GM19395 (cell line): ENCODE measurements around the gene FOXP1.
"Not testable (repeated sequence)": the region's sequence is repeated elsewhere in the genome, so short reads cannot be mapped to it uniquely, and the experiment has no call there.

Experiments
- ATAC-seq: cut with Tn5 transposase; IDR thresholded peaks from one replicate; pipeline ENCODE4 v1.9.1; 2021; ENCODE audit warnings: mild to moderate bottlenecking, moderate library complexity; ENCODE audit not compliant: unreplicated experiment

The FOXP1 gene

DNA sequence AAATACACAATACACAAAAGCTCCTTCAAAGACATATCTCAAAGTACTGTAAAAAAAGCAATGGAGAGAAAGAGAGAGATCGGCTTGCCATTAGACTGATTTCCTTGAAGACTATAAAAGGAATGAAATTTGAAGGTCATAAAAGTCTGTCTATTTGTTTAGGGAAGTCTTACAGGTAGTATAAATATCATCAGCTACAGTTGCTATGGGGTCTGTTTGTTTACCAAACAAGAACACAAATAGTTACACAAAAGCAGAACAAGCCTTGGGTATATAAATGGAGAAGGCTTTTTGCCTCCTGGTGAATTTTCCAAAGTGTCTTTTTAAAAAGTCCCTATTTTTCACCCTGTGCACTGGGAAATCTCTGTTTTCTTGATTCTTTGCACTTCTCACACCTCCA, 552.3 kb downstream of the FOXP1 start:
- no peak for ATAC-seq

- no peak for ATAC-seq
Measured at GRCh38 chr3:71030748-71031147, 552.8 kb downstream of the FOXP1 start.

DNA sequence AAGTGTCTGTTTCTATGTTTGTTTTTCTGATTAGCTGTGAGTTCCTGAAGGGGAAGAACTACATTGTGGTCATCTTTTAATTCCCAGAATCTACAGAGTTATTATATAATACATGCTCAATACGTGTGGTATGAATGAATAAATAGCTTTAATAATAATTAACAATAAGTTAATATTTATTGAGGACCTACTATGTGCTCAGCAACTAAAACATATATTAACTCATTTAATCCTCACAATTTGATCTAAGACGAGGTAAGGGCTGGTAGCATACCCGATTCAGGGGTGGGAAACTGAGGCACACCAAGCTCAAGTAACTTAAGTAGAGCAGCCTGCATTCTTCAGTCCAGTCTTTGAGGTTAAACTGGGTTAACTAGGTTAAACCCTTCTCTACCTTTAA, 553.8 kb downstream of the FOXP1 start:
- no peak for ATAC-seq

GRCh38 chr3:71028802-71029201, 554.7 kb downstream of the FOXP1 start:
- no peak for ATAC-seq

- ATAC-seq, result no peak
Measured at GRCh38 chr3:71028184-71028583, 555.3 kb downstream of the FOXP1 start.

GRCh38 chr3:71026634-71027578, 556.6 kb downstream of the FOXP1 start:
- no peak for ATAC-seq

DNA sequence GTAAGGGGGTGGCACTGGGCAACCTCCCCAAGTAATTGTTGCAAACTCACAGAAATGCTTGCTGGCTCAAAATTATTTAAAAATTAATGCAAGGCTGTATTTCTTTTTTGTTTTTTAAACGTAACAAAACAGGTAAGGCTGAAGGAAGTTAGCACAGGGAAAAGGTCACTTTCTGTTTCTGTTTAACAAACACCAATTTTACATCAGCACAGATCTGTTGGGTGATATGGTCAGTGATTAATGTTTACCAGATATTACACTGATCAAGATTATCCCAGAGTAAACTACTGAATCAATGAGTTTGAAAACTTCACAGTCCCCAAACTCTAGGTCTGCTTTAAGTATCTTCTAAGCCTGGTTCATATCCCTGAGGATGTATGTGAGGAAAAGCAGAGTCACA, 558.0 kb downstream of the FOXP1 start:
- no peak for ATAC-seq

DNA sequence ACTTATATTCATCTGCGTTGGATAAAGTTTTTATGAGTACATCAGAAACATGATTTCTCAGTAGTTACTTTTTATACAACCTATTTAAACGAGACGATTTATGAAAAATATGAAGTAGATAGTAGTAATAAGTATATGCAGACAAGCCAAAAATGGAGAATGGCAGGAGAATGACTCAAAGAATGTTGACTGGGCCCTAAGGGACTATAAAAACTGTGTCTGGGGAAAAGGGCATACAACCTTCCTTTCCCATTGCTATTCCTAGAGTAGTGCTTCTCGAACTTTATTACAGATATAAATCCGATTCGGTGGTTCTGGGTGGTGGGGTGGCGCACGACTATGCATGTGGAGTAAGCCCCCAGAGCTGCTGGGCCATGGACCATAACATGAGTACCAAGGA, 558.5 kb downstream of the FOXP1 start:
- no peak for ATAC-seq

DNA sequence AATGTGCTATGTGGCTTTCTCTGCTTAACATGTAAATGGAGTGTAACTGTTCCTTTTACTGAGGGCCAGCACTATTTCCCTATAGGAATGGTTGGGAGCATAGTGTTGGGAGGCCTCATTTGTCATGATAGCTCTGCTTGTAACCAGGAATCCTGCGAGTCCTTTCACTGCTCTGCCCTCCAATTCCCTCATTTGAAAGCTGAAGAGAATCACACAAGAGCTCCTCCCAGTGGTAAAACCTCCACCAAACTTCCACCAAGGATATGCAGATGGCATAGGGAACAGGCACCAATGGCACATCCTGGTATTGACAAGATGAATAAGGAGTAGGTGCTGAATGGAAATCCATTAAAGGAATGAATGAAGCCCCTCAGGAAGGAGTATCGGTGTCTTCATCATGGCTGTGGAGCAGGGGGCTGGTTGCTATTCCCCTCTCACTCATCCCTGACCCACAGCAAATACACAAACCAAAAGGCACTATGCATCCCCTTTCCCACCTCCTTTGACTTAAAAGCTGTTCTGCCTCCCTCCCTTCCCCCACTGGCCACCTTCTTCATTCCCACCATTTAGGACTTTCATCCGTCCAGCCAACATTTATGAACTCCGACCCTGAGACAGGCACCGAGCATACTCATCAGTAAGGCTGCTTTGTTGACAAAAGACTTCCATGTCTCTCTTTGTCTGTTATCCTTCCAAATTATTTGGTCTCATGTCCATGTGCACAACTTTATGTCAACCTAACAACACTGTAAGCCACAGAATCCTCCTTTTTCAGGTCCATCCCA, 560.8 kb downstream of the FOXP1 start:
- ATAC-seq, result no peak

DNA sequence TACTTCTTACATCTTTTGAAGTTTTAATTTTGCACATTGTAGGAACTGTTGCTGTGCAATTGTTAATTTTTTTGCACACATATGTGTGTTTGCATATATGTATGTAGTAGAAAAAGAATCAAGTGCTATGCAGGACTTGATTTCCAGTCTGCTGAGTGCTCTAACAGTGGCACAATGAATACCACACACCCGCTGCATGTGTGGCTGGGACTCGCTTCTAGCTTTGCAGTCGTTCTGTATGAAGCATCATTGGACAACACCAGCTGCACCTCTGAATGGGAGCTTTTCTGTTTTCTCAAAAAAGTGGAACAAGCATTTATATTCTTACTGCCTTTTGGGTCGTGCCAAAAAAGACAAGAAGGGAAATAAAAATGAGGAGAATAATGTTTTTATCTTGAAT, 564.7 kb downstream of the FOXP1 start:
- ATAC-seq, result no peak

DNA sequence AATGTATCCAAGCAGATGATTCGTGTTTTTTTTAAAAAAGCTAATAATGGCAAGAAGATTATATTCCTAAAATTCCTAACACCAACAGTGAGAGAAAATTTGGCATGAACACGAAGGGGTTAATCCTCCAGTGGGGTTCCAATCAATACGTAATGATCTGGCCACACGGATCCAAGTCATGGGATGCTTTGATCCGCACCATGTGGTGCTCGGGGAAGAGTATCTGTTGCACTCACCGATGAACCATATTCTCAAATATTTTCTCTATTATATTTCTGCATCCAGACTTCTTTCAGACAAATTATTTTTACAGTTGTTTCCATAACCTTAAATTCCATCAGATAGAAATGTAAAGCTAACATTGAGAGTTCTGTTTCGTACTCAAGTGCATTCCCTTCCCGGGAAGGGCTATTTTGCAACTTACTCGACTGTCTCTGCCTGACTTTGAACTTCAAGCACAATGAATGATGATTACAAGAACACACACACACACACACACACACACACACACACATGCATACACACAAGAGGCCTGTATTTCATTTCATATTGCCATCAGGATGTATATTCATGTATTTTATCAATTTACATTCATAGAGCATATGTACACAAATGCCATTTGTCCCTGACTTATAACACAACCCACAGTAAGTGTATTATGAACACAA, 567.2 kb downstream of the FOXP1 start:
- ATAC-seq, result no peak

DNA sequence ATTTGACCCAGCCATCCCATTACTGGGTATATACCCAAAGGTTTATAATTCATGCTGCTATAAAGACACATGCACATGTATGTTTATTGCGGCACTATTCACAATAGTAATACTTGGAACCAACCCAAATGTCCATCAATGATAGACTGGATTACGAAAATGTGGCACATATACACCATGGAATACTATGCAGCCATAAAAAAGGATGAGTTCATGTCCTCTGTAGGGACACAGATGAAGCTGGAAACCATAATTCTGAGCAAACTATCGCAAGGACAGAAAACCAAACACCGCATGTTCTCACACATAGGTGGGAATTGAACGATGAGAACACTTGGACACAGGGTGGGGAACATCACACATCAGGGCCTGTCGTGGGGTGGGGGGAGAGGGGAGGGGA, 568.9 kb downstream of the FOXP1 start:
- not testable (repeated sequence) for ATAC-seq

DNA sequence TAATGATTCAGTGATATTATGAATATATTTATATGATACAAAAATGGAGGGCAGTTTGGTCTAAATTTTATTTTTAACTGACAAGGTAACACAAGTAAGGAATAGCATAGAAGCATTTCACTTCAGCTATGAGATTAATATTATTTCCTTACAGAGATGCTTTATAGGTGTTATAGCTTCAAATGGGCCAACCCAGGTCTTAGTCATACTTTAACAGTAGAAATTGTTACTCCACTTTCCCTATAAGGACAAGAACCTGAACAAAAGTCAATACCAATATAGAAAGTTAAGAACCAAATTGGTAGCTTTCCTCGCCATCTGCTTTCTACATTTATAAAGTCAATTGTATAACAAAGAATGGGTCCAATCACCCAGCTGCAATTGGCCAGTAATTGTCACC, 570.6 kb downstream of the FOXP1 start:
- no peak for ATAC-seq

DNA sequence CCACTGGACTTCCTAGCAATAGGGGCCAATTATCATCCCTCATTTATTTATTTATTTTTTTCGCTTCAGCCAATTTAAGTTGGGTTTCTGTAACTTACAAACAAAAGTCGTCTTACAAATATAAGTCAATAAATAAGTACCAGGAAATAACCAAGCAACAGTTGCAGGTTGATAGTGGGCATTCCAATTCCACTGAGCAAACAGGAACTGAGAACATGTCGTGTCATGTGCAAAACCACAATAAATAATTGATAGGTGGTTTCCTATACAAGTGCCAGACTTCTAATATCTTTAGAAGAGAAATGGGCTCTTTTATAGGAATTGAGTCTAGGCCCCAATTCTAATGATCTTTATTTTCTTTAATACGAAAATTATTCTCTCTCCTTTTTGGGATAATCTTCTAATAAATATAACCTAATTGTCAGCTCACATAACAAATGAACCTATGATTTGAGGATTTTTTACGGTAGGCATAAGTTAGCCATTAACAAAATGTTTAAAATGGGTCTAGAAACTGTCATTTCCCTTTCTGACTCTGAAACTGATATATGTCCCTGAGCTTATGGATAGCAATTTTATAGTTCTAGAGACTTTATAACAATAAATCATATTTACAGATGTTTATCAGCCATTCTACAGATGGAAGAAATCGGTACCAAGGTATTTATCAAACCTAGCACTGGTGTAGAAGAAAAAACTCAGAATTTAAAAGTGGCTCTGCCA, 571.8 kb downstream of the FOXP1 start:
- ATAC-seq, result peak; percentile 84

- ATAC-seq, result peak; percentile 65
Measured at GRCh38 chr3:71010726-71011455, 572.6 kb downstream of the FOXP1 start.

GRCh38 chr3:71008350-71008935, 575.1 kb downstream of the FOXP1 start:
- ATAC-seq, result no peak

DNA sequence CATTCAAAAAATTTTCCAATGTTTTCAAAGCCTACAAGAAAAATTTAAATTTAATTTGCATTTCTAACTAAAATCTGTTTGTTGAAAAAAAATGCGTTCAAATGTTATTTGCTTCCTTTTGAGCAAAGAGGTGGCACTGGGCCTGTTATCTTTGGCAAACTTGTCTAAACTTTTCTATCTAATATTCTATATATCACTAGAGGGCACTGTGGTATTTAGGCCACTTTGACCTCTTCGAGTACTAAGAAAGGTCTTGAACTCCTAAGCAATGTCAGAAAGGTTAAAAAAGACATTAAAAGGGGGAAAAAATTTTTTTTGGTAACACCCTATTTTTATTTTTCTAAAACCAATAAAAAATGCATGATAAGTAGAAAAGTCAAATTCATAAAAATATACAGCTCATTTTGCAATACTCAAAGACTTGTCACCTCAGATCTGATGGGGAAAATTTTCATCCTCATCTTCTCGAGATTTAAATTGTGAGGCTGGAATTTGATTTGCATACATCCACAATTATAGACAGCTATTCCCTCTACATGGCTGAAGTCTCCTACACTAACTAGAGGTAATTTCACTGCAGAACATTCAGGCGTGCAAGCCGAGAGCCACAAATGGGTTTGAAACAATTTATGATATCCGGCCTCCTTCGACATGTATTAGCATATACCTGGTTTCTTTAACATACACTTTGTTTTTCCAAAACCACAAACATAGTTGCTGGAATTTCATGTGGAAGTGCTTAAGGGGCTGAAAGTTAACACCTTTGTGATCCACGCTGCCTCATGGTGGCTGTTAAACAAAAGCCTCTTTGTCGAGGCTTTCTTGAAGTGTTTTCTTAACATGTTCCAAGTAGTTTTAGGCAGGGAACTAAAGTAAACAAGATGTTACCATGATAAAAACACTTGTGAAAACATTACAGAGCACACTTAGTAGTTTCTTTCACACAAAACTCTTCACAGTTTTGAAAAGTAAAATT, 576.4 kb downstream of the FOXP1 start:
- no peak for ATAC-seq

GRCh38 chr3:71005702-71006321, 577.7 kb downstream of the FOXP1 start:
- no peak for ATAC-seq
